Esophagus squamous epithelium (tissue), 4 donors: ENCODE measurements around the gene XPOT.

Experiments
- CTCF ChIP-seq, 6 experiments: fragments of 450-650 bp in 4 of 6; fragments of 200-600 bp in 2 of 6; sonication (generic) in 2 of 6; IDR thresholded peaks; one replicate each; pipeline ENCODE4 v1.5.1; 2016 to 2019; ENCODE audit warnings: antibody characterized with exemption in 6 of 6, mild to moderate bottlenecking in 4 of 6, moderate library complexity in 4 of 6
- POLR2A ChIP-seq, 4 donors: fragments of 450-650 bp; IDR thresholded peaks; one replicate each; pipeline ENCODE4 v1.6.1; 2017; ENCODE audit warnings: antibody characterized with exemption in 4 of 4, mild to moderate bottlenecking in 4 of 4, moderate library complexity in 3 of 4

DNA sequence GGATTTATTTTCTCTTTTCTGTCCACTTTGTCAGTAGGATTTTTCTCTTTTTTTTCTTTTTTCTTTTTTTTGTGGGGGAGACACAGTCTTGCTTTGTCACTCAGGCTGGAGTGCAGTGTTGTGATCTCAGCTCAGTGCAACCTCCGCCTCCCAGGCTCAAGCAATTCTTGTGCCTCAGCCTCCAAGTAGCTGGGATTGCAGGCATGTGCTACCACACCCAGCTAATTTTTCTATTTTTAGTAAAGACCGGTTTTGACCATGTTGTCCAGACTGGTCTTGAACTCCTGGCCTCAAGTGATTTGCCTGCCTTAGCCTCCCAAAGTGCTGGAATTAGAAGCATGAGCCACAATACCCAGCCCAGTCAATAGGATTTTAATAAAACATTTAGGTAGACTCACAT, 26.7 kb downstream of the XPOT start:
- TF ChIP-seq POLR2A (IDR thresholded peaks at IDR 0.05) (no peak), CTCF (IDR thresholded peaks at IDR 0.05) (no peak)
